Activated CD8-positive, alpha-beta memory T cell treated with anti-CD3 and anti-CD28 coated beads, Interleukin-2, amount 50 U/mL, for 4 hours (primary cell): ENCODE data around the gene HECTD4.

Experiments
- DNase-seq: peaks from one replicate; pipeline ENCODE4 v3.0.0-alpha.2; 2020

The HECTD4 gene

DNA sequence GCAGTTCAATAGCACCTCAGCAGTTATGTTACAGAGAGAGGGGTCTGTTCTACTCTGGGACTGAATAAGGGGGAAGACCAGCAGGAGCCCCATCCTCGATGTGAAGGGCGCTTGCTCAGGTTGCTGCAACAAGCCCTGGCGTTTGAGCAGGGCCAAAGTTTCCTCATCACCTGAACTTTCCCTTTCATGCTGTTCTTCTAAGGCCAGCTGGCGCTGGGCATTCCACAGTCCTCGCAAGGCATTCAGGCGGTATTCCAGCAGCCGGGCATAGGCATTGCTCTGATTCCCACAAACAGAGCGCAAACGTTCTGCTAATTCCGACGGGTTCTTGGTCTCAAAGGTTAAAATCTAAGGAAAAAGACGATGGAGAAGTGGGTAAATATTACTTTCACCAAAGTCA, 62.8 kb downstream of the HECTD4 start:
- no peak for DNase-seq

GRCh38 chr12:112317481-112317880, 64.8 kb downstream of the HECTD4 start:
- DNase-seq, result no peak

- no peak for DNase-seq
Observed at GRCh38 chr12:112314981-112315380, 67.2 kb downstream of the HECTD4 start.

- DNase-seq, result no peak
Observed at GRCh38 chr12:112309797-112310196, 72.4 kb downstream of the HECTD4 start.

GRCh38 chr12:112308652-112309051, 73.6 kb downstream of the HECTD4 start:
- no peak for DNase-seq

DNA sequence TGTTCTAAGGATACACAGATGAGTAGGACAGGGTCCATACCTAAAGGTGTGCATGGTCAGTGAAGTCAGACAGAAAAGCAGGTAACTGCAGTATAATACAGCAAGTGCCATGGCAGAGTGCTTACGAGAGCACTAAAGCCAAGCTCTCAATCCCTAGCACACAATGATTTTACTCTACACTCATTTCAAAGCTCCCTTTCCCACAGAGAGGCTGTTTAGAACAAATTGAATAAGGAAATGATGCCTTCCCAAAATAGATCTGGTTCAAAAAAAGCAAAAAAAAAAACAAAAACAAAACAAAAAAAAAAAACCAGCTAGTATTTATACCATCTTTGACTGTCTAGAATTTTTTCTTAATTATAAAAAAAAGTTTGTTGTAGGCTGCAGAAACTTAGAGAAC, 74.1 kb downstream of the HECTD4 start:
- no peak for DNase-seq

- DNase-seq, result no peak
Observed at GRCh38 chr12:112307317-112308011, 74.8 kb downstream of the HECTD4 start.

DNA sequence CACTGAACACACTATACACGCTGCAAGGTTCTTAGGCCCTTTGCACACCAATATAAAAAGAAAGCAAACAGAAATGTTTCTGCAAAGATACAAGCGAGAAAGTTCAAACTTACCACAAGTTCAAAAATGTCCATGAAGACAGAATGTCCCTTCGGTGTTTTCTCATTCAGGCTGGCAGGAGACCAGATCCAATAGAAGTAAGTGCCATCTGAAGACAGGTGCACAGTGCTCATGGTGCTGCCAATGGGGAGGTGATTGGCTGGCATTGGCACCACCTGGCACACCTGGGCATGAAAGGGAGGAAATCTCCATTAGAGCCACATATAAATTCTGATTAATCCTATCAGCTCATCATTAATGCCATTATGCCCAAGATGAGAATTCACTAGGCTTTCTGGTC, 76.3 kb downstream of the HECTD4 start:
- DNase-seq, result no peak

DNA sequence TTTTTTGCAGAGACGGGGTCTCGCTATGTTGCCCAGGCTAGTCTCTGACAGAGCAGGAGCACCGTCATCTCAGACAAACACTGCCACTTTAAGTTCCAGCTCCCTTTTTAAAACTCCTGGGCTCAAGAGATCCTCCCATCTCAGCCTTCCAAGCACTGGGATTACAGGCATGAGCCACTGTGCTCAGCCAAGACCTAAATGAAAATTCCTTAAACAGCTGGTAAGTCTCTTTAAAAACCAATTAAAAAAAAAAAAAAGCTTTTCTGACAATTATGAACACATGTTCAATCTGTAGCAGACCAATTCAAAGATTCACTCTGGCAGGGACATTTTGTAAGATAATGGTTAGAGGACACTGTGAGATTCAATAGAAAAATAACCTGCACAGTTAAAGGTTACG, 77.8 kb downstream of the HECTD4 start:
- no peak for DNase-seq

- no peak for DNase-seq
Observed at GRCh38 chr12:112303799-112304198, 78.4 kb downstream of the HECTD4 start.

DNA sequence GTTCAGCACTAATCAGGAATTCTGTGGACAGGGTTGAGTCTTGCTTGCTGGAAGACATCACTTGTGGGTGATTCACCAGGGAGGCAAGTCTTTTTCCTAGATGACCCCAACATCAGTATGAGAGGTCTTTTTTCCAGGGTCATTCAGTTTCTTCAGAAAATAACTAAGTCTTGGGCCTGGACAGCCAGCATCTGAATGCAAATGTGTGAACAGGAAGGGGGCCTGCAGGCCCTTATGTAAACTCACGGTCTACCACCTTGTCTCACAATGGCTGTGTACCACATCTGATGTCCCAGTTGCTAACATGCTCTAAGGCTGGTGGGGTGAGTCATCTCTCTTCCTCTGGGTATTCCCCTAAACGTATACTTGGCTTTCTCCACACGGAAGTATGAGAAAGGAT, 79.2 kb downstream of the HECTD4 start:
- DNase-seq, result peak; percentile 28

DNA sequence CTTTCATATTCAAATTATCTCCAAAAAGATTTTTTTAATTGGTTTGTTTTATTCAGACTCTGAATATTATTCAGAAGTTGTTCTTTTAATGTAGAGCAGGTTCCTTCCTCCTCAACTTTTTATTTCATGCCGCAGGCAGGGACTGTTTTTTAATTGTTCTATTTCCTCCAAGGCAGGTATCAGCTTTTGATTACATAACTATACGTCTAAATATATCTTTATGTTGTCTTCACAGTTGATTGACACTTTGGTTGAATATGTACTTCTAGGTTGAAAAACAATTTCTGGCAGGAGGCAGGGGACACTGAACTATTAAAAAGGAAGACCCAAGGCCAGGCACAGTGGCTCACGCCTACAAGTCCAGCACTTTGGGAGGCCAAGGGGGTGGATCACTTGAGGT, 82.5 kb downstream of the HECTD4 start:
- no peak for DNase-seq

- no peak for DNase-seq
Observed at GRCh38 chr12:112297188-112297587, 85.0 kb downstream of the HECTD4 start.

- no peak for DNase-seq
Observed at GRCh38 chr12:112296183-112296582, 86.0 kb downstream of the HECTD4 start.

DNA sequence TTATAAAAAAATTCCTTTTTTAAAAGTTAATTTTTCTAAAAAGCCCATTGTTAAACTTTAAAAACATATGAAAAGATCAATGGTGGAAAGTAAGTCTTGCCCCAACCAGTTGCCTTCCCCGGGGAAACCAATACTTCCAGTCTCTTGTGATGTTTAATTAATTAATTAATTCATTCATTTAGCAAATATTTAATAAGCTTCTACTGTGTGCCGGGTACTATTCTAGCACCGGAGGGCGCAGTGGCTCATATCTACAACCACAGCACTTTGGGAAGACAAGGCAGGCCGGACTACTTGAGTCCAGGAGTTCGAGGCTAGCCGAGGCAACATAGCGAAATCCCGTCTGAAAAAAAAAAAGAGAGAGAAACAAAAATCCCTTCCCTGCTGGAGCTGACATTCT, 87.4 kb downstream of the HECTD4 start:
- DNase-seq, result no peak

- no peak for DNase-seq
Observed at GRCh38 chr12:112288638-112289037, 93.6 kb downstream of the HECTD4 start.

- no peak for DNase-seq
Observed at GRCh38 chr12:112285600-112286401, 96.4 kb downstream of the HECTD4 start.

DNA sequence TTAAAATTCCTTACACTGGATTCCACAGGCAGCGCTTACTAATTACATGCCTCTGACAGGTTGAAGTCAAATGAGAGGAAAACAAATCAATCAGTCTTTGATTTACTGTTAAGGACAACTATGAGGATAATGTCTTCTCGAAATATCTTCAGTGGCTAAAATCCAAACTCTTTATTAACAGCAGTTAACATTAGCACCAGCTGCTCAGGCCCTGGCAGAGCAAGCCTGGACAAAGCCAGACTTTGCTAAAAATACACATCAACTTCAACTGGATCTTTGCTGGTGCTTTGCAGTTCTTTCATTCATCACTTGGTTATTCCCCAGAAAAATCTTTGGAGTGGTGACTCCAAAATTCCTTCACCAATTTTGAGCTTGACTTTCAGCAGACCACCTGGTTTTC, 98.7 kb downstream of the HECTD4 start:
- no peak for DNase-seq

GRCh38 chr12:112282920-112283319, 99.3 kb downstream of the HECTD4 start:
- DNase-seq, result no peak

- DNase-seq, result no peak
Observed at GRCh38 chr12:112275836-112276235, 106.4 kb downstream of the HECTD4 start.

GRCh38 chr12:112275207-112275606, 107.0 kb downstream of the HECTD4 start:
- DNase-seq, result no peak

DNA sequence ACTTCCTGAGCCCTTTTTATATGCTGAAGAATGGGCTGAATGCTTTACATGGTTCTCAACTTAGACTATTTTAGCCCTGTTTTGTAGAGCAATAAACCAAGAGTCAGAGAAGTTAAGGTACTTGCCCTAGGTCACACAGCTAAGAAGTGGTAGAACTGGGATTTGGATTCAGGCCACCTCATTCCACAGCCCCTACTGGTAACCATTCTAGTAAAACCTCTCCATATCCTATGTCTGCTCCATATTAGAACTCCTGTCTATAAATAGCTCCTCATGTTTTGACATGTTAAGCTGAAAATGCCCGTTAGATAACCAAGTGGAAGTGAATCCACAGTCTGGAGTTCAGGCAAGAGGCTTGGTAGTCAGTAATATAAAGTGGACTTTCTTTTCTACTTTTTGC, 111.6 kb downstream of the HECTD4 start:
- no peak for DNase-seq

DNA sequence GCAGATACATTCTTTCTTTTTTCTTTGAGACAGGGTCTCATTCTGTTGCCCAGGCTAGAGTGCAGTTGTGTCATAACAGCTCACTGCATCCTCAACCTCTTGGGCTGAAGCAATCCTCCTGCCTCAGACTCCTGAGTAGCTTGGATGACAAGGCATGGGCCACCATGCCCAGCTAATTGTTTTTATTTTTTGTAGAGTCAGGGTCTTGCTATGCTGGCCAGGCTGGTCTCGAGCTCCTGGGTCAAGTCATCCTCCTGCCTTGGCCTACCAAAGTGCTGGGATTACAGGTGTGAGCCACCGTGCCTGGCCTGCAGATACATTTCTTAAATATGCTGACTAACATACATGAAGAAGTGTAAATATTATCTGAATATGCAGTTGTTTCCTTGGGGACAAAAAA, 115.8 kb downstream of the HECTD4 start:
- no peak for DNase-seq

DNA sequence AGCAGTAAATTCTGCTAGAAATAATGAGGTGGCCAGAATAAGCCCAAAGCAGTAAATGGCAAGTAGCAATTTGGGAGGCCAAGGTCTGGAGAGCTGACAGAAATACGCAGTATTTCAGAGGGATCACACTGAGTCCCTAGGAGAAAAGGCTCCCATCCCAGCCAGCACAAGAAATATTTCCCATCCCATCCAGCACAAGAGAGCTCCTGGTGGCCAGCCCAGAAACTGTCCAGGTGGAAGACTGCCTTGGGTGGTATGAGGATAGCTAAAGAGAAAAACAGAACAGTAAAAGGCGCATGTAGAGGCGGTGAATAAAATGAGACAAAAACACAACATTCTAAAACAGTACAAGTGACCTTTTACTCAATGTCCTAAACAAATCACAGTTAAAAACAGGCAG, 120.7 kb downstream of the HECTD4 start:
- DNase-seq, result no peak

GRCh38 chr12:112258926-112259325, 123.3 kb downstream of the HECTD4 start:
- DNase-seq, result no peak
